Activated CD4-positive, alpha-beta T cell treated with anti-CD3 and anti-CD28 coated beads for 24 hours (primary cell): ENCODE data around the gene TRPV2.

Source experiments
- DNase-seq, 2 donors: peaks; one replicate each; pipeline ENCODE4 v3.0.0-alpha.2; 2020; ENCODE audit warnings: low read depth in 2 of 2

The TRPV2 gene

GRCh38 chr17:16455997-16456741 lies 40.8 kb downstream of the TRPV2 start:
- DNase-seq, result no peak

GRCh38 chr17:16456742-16457316 lies 41.5 kb downstream of the TRPV2 start:
- DNase-seq, result no peak

- DNase-seq, result no peak
Measured at GRCh38 chr17:16459271-16459670, 43.9 kb downstream of the TRPV2 start.

GRCh38 chr17:16459855-16460550 lies 44.6 kb downstream of the TRPV2 start:
- no peak for DNase-seq

- no peak for DNase-seq
Measured at GRCh38 chr17:16460796-16461605, 45.6 kb downstream of the TRPV2 start.

GRCh38 chr17:16461606-16461866 lies 46.2 kb downstream of the TRPV2 start:
- no peak for DNase-seq

GRCh38 chr17:16462070-16462864 lies 46.9 kb downstream of the TRPV2 start:
- no peak for DNase-seq

GRCh38 chr17:16463358-16464302 lies 48.3 kb downstream of the TRPV2 start:
- DNase-seq, result no peak

GRCh38 chr17:16464303-16465051 lies 49.1 kb downstream of the TRPV2 start:
- DNase-seq, result no peak

GRCh38 chr17:16465052-16465312 lies 49.6 kb downstream of the TRPV2 start:
- no peak for DNase-seq

GRCh38 chr17:16465861-16466338 lies 50.5 kb downstream of the TRPV2 start:
- DNase-seq, result no peak

- DNase-seq, result no peak
Measured at GRCh38 chr17:16466407-16466806, 51.0 kb downstream of the TRPV2 start.

GRCh38 chr17:16467044-16467443 lies 51.7 kb downstream of the TRPV2 start:
- DNase-seq, result no peak

- no peak for DNase-seq
Measured at GRCh38 chr17:16467886-16468285, 52.5 kb downstream of the TRPV2 start.

GRCh38 chr17:16468428-16468992 lies 53.1 kb downstream of the TRPV2 start:
- no peak for DNase-seq

- DNase-seq, result no peak
Measured at GRCh38 chr17:16470265-16470664, 54.9 kb downstream of the TRPV2 start.

- DNase-seq, result no peak
Measured at GRCh38 chr17:16471295-16471694, 55.9 kb downstream of the TRPV2 start.

GRCh38 chr17:16472539-16472938 lies 57.2 kb downstream of the TRPV2 start:
- DNase-seq, result no peak
